Gastrocnemius medialis (tissue), 4 donors: ENCODE measurements around the gene FAM131B. TPM values are rescaled to one million over a fixed set of nuclear protein-coding genes. Genes with fewer than 3 reads are reported as not detected.

ENCODE experiments used
- ATAC-seq, 2 donors: fragments of 150-250 bp; one replicate each; pipeline ENCODE4 v1.9.1; 2016
- DNase-seq, 2 donors: peaks; one replicate each; pipeline ENCODE4 v3.0.0-alpha.2; 2019
- H3K27ac ChIP-seq, 4 donors: fragments of 200-600 bp; sonication (generic); 1 replicate in 1 of 4; 2 replicates in 3 of 4; pipeline ENCODE4 v1.5.1; 2016 to 2018; ENCODE audit warnings: mild to moderate bottlenecking in 2 of 4, moderate library complexity in 1 of 4
- H3K27me3 ChIP-seq, 3 donors: fragments of 200-600 bp; sonication (generic) in 2 of 3; 1 replicate in 1 of 3; 2 replicates in 2 of 3; pipeline versions ENCODE4 v1.5.1 to v1.6.0; 2016 to 2019; ENCODE audit warnings: mild to moderate bottlenecking in 1 of 3, moderate library complexity in 1 of 3
- H3K36me3 ChIP-seq, 2 donors: fragments of 200-600 bp; sonication (generic) in 1 of 2; one replicate each; pipeline ENCODE4 v1.5.1; 2017 to 2018
- H3K4me1 ChIP-seq, 2 donors: fragments of 200-600 bp; sonication (generic) in 1 of 2; one replicate each; pipeline ENCODE4 v1.5.1; 2016 to 2017; ENCODE audit warnings: mild to moderate bottlenecking in 2 of 2
- H3K4me3 ChIP-seq, 4 donors: fragments of 200-600 bp; sonication (generic) in 3 of 4; 1 replicate in 1 of 4; 2 replicates in 3 of 4; pipeline ENCODE4 v1.5.1; 2016 to 2019; ENCODE audit warnings: mild to moderate bottlenecking in 2 of 4
- H3K9me3 ChIP-seq, 3 donors: fragments of 200-600 bp; sonication (generic) in 2 of 3; 1 replicate in 1 of 3; 2 replicates in 2 of 3; pipeline ENCODE4 v1.5.1; 2016 to 2019
- POLR2A ChIP-seq, 2 donors: fragments of 450-650 bp; IDR thresholded peaks; one replicate each; pipeline ENCODE4 v1.6.1; 2017; ENCODE audit warnings: antibody characterized with exemption in 2 of 2, mild to moderate bottlenecking in 2 of 2, moderate library complexity in 2 of 2
- in situ Hi-C, 4 donors: fragments of 200-750 bp; cut with MboI; loops; one replicate each; pipeline versions ENCODE4 v1.15.0 to v1.8.0; 2017; ENCODE audit warnings: low sequenced_read_pairs in 4 of 4
- intact Hi-C: fragments of 100-400 bp; cut with DNase I; formaldehyde crosslinking; loops from one replicate; pipeline ENCODE4 v1.15.1; 2023; ENCODE audit warnings: low total_unique reads
- total RNA-seq, 4 donors: library from RNA; depleted of rRNA; stranded (reverse); fragments of >200 nt; gene quantifications; one replicate each; pipeline versions ENCODE4 v1.1.0 to v1.2.3, GENCODE V29; 2016
- TF ChIP-seq, protein P1 (sequence below), 5 experiments: fragments of 450-650 bp in 3 of 5; fragments of 200-600 bp in 2 of 5; sonication (generic) in 2 of 5; IDR thresholded peaks in 4 of 5; conservative IDR thresholded peaks in 1 of 5; 1 replicate in 4 of 5; 2 replicates in 1 of 5; pipeline ENCODE4 v1.5.1; 2016 to 2019; ENCODE audit warnings: antibody characterized with exemption in 5 of 5, mild to moderate bottlenecking in 3 of 5, moderate library complexity in 3 of 5

Gene FAM131B
- total RNA-seq, 4 donors from 2014 or later, result 0.33 to 1.2 (median 0.38) TPM; not detected in 1

- ATAC-seq (no peak), DNase-seq (no peak)
- in situ Hi-C loops (no loop called here), intact Hi-C loops (no loop called here)
- Histone ChIP-seq H3K36me3 (no peaks in the 10 kb centered on the region), H3K27me3 (no peaks in the 10 kb centered on the region), H3K9me3 (no peaks in the 10 kb centered on the region), H3K27ac (no peak overlapping the region), H3K4me3 (no peak overlapping the region), H3K4me1 (peaks cover 7 to 13% of the 10 kb centered on the region in 2 donors)
- TF ChIP-seq POLR2A (IDR thresholded peaks at IDR 0.05), result no peak
- TF ChIP-seq, protein P1, sequence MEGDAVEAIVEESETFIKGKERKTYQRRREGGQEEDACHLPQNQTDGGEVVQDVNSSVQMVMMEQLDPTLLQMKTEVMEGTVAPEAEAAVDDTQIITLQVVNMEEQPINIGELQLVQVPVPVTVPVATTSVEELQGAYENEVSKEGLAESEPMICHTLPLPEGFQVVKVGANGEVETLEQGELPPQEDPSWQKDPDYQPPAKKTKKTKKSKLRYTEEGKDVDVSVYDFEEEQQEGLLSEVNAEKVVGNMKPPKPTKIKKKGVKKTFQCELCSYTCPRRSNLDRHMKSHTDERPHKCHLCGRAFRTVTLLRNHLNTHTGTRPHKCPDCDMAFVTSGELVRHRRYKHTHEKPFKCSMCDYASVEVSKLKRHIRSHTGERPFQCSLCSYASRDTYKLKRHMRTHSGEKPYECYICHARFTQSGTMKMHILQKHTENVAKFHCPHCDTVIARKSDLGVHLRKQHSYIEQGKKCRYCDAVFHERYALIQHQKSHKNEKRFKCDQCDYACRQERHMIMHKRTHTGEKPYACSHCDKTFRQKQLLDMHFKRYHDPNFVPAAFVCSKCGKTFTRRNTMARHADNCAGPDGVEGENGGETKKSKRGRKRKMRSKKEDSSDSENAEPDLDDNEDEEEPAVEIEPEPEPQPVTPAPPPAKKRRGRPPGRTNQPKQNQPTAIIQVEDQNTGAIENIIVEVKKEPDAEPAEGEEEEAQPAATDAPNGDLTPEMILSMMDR (IDR thresholded peaks at IDR 0.05 in 4 of 5, conservative IDR thresholded peaks at IDR 0.05 in 1 of 5), result no peak
Measured at GRCh38 chr7:143397710-143398530, 35.4 kb upstream of the FAM131B start.

DNA sequence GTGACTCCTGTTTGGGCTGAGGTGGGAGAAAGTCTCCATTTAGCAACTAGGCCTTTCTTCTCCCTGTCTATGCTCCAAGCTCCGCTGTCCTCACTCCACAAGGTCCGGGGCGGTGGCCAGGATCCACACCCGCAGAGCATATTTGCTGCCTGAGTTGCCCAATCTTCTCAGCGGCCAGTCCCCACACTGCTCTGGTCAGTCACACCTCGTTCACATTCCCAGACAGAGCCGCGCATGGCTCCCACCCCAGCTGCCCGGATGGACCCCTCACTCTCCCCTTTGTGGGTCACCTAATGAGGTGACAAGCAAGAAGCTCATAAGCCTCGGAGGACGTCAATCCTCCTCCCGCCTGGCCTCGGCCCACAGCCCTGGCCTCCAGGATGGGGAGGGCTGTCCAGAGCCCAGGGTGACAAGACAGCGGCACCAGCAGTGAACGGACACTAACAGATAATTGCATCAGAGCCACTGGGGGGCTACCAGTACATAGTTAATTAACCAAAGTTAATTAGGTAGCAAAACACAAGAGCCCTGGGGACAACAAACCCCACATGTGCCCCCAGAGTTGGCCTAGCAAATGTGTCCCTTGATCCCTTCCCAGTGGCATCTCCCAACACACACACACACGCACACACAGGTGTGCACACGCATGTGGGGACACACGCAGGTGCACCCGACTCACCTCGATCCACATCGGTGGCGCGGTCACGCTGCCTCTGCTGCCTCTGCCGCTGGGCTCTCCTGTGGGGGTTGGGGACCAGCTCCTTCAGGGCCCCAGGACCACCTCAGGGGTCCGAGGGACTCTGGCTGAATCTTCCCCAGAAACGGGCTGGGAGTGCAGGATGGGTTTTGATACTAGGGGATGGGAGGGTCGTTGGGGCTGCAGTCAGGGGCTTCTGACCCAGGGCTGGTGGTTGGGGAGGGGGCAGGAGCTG, 34.4 kb upstream of the FAM131B start:
- DNase-seq, result no peak
- no peaks in the 10 kb centered on the region for H3K9me3 ChIP-seq
- intact Hi-C loops (no loop called here), in situ Hi-C loops (no loop called here)
- peaks cover 13 to 21% of the 10 kb centered on the region in 2 donors for H3K4me1 ChIP-seq
- ATAC-seq, result peak in 1 of 2 donors; percentile 20
- H3K4me3 ChIP-seq, result no peak overlapping the region
- no peaks in the 10 kb centered on the region for H3K27me3 ChIP-seq
- no peak for TF ChIP-seq POLR2A (IDR thresholded peaks at IDR 0.05)
- TF ChIP-seq, protein P1 (IDR thresholded peaks at IDR 0.05 in 4 of 5, conservative IDR thresholded peaks at IDR 0.05 in 1 of 5), result no peak
- H3K36me3 ChIP-seq, result peaks cover 0 to 9% of the 10 kb centered on the region in 2 donors
- H3K27ac ChIP-seq, result no peak overlapping the region

GRCh38 chr7:143396182-143396581, 33.7 kb upstream of the FAM131B start:
- no peaks in the 10 kb centered on the region for H3K27me3 ChIP-seq
- in situ Hi-C loops (no loop called here), intact Hi-C loops (no loop called here)
- no peaks in the 10 kb centered on the region for H3K9me3 ChIP-seq
- H3K27ac ChIP-seq, result no peak overlapping the region
- DNase-seq (no peak), ATAC-seq (no peak)
- no peak overlapping the region for H3K4me3 ChIP-seq
- peaks cover 0 to 16% of the 10 kb centered on the region in 2 donors for H3K36me3 ChIP-seq
- TF ChIP-seq POLR2A (IDR thresholded peaks at IDR 0.05), result no peak
- TF ChIP-seq, protein P1 (IDR thresholded peaks at IDR 0.05 in 4 of 5, conservative IDR thresholded peaks at IDR 0.05 in 1 of 5), result no peak
- H3K4me1 ChIP-seq, result peaks cover 14 to 28% of the 10 kb centered on the region in 2 donors

DNA sequence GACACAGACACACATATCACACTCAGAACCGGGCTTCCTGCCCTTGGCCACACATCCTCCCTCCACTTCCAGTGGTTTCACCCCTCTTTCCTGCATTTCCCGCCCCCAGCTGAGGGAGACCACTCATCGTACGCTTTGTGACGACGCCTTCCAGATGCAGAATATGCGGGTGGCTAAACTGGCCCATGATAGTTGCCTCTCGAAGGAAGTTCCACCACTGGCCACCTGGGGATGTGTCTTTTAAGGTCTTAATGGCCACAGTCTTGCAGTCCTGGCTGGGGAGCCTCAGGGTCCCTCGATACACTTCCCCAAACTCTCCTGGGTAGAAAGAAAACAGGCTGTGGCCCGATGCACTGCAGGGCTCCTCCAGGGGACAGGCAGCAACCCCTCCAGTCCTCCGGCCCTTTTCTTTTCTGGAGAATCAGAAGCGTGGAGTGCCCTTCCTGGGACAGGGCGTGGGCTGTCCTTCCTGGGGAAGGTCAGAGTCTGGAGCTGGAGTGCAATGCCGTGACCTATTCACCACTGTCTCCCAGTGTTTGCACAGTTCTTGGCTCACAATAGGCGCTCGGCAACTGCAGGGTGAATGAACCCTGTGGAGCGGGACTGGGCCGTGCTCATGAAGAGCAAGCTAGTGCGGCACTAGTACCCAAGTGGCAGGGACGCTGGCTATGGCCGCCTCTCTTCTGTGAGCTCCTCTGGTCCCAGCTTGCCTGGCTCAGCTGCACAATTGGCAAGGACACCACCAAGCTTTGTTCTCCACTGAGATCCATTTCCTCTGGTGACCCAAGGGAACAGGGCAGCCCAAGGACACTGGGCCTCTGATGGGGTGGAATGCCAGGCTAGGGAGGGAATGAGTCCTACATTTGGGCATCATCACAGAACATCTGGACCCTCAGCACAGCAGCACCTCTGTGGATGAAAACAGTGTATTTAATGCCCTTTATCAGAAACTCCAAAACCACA, 33.0 kb upstream of the FAM131B start:
- Histone ChIP-seq H3K27me3 (no peaks in the 10 kb centered on the region), H3K36me3 (peaks cover 0 to 23% of the 10 kb centered on the region in 2 donors), H3K4me3 (no peak overlapping the region), H3K27ac (no peak overlapping the region), H3K4me1 (peaks cover 16 to 34% of the 10 kb centered on the region in 2 donors), H3K9me3 (no peaks in the 10 kb centered on the region)
- intact Hi-C loops (no loop called here), in situ Hi-C loops (no loop called here)
- peak; percentile 20 to 21 for ATAC-seq
- TF ChIP-seq, protein P1 (IDR thresholded peaks at IDR 0.05 in 4 of 5, conservative IDR thresholded peaks at IDR 0.05 in 1 of 5), result no peak
- TF ChIP-seq POLR2A (IDR thresholded peaks at IDR 0.05), result no peak
- no peak for DNase-seq
